Ovary (tissue), 9 donors: ENCODE results near the gene AGXT2. TPM values are rescaled to one million over a fixed set of nuclear protein-coding genes. Genes with fewer than 3 reads are reported as not detected.

Experiments used
- DNase-seq, 5 donors: peaks; one replicate each; pipeline ENCODE4 v3.0.0-alpha.2; 2019 to 2020
- H3K27ac ChIP-seq, 2 donors: fragments of 200-600 bp; one replicate each; pipeline versions ENCODE4 v1.5.1 to v1.8.0; 2019 to 2022
- H3K27me3 ChIP-seq: fragments of 200-600 bp; one replicate; pipeline ENCODE4 v1.8.0; 2022
- H3K36me3 ChIP-seq: fragments of 200-600 bp; sonication (generic); one replicate; pipeline ENCODE4 v1.5.1; 2019
- H3K4me1 ChIP-seq: one replicate; pipeline ENCODE4 v1.8.1; 2013; ENCODE audit warnings: mild to moderate bottlenecking, moderate library complexity; ENCODE audit not compliant: insufficient read depth
- H3K4me3 ChIP-seq: fragments of 200-600 bp; sonication (generic); one replicate; pipeline ENCODE4 v1.5.1; 2017
- H3K9me3 ChIP-seq, 2 donors: fragments of 200-600 bp in 1 of 2; sonication (generic) in 1 of 2; one replicate each; pipeline versions ENCODE4 v1.5.1 to v1.8.1; 2013 to 2019; ENCODE audit warnings: mild to moderate bottlenecking in 1 of 2, moderate library complexity in 1 of 2
- EP300 ChIP-seq: sonication (generic); formaldehyde crosslinking; IDR thresholded peaks from one replicate; pipeline ENCODE4 v1.6.1; 2017; ENCODE audit warnings: antibody characterized with exemption
- POLR2A ChIP-seq: fragments of 450-650 bp; IDR thresholded peaks from one replicate; pipeline ENCODE4 v1.6.1; 2017; ENCODE audit warnings: antibody characterized with exemption, mild to moderate bottlenecking, moderate library complexity
- WGBS, 3 donors: extraction: QIAGEN DNeasy Blood & Tissue Kit in 1 of 3; methylation state at CpG; one replicate each; pipeline versions ENCODE4 v1.1.5 to v1.1.7; 2013 to 2017; 5-methylcytosine and 5-hydroxymethylcytosine counted together
- intact Hi-C, 4 donors: fragments of 100-400 bp; cut with DNase I; formaldehyde crosslinking; loops; one replicate each; pipeline versions ENCODE4 v1.11.0 to v1.15.1; 2022 to 2023
- polyA plus RNA-seq, 2 donors: library from polyadenylated mRNA; stranded (reverse); fragments of 200-250 nt in 1 of 2; fragments of 350-450 nt in 1 of 2; fragmentation: Illumina TruSeq in 1 of 2; extraction: RNeasy Lipid Tissue Mini Kit (QIAGEN cat#74804) in 1 of 2; gene quantifications; one replicate each; pipeline ENCODE4 v1.2.3, GENCODE V29; 2013 to 2014
- total RNA-seq, 7 donors: library from RNA; depleted of rRNA in 2 of 7; stranded (reverse); fragments of >200 nt in 2 of 7; fragmentation: NEBNext Ultra II Directional in 3 of 7; extraction: Animal tissue kit (Norgen Biotek cat#: 25700) in 3 of 7; gene quantifications; one replicate each; pipeline versions ENCODE4 v1.1.0 to v1.2.4, GENCODE V29; 2016 to 2023
- TF ChIP-seq, protein P1 (sequence below), 3 donors: fragments of 450-650 bp in 2 of 3; fragments of 200-600 bp in 1 of 3; IDR thresholded peaks; one replicate each; pipeline versions ENCODE4 v1.5.1 to v1.8.0; 2016 to 2022; ENCODE audit warnings: antibody characterized with exemption in 3 of 3, mild to moderate bottlenecking in 1 of 3
- donor health status: DM: no; HTN: no; CAD: no; lungs with moderate emphysema.
- donor health status: DM: no; HTN: no; CAD: no.
- donor health status: Bipolar disorder and iron deficiency.
- donor health status: DM: yes; HTN: yes; CAD: no.
- donor health status: DM: no; HTN: no; CAD: no.
- donor health status: DM: yes; HTN: yes; CAD: no.

AGXT2 gene
- total and polyA plus RNA-seq, 9 donors, result 0.10 to 0.15 TPM; not detected in 7

DNA sequence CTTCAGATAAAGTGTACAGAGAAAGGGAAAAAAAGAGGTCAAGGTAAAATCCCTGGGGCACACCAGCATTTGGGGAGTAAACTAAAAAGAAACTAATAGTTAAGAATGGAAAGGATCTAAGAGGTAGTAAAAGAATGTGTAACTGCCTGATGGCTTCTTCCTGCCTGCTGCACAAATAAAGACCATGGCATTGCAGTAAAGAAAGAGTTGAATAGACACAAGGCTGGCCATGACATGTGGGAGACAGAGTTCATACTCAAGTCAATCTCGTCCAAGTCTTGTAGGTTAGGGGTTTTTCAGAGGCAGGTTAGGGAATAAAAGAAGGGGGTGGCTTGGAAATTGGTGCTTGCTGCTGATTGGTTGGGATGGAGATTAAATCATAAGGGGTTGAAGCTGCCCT lies 60.8 kb downstream of the AGXT2 start:
- DNase-seq, result no peak

DNA sequence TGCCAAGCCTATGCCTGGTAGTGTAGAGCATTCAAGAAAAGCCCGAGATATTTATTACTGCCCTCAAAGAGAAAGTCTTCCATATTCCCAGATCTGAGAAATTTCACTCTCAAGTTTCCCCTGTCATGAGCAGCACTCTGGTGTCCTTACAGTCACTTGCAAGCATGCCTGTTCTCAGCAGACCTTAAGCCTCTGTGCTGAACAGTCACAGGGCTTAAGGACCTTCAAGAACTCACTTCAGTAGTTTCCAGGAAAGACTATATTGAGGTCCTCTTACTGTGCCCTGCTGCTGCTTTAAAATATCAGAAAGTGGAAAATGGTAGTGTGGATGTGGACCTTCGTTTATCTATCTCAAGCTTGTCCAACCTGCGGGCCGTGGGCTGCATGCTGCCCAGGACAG lies 64.9 kb downstream of the AGXT2 start:
- intact Hi-C loops, result no loop called here
- DNase-seq, result no peak
- H3K27ac ChIP-seq, result no peak overlapping the region
- no peaks in the 10 kb centered on the region for H3K4me1 ChIP-seq
- 82 to 92% (median 89%) methylated on average over 4 of the region's 4 CpGs for WGBS, 3 donors
- no peaks in the 10 kb centered on the region for H3K27me3 ChIP-seq
- no peak overlapping the region for H3K4me3 ChIP-seq
- H3K9me3 ChIP-seq, result no peaks in the 10 kb centered on the region
- no peaks in the 10 kb centered on the region for H3K36me3 ChIP-seq
- no peak for TF ChIP-seq POLR2A
- TF ChIP-seq, protein P1, sequence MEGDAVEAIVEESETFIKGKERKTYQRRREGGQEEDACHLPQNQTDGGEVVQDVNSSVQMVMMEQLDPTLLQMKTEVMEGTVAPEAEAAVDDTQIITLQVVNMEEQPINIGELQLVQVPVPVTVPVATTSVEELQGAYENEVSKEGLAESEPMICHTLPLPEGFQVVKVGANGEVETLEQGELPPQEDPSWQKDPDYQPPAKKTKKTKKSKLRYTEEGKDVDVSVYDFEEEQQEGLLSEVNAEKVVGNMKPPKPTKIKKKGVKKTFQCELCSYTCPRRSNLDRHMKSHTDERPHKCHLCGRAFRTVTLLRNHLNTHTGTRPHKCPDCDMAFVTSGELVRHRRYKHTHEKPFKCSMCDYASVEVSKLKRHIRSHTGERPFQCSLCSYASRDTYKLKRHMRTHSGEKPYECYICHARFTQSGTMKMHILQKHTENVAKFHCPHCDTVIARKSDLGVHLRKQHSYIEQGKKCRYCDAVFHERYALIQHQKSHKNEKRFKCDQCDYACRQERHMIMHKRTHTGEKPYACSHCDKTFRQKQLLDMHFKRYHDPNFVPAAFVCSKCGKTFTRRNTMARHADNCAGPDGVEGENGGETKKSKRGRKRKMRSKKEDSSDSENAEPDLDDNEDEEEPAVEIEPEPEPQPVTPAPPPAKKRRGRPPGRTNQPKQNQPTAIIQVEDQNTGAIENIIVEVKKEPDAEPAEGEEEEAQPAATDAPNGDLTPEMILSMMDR (IDR thresholded peaks at IDR 0.05), result no peak
- TF ChIP-seq EP300, result no peak

More for the DNA sequence above, 60.8 kb downstream of the AGXT2 start:
- Histone ChIP-seq H3K27ac (no peak overlapping the region), H3K9me3 (no peaks in the 10 kb centered on the region), H3K36me3 (no peaks in the 10 kb centered on the region), H3K27me3 (no peaks in the 10 kb centered on the region), H3K4me1 (no peaks in the 10 kb centered on the region), H3K4me3 (no peak overlapping the region)
- TF ChIP-seq, protein P1 (IDR thresholded peaks at IDR 0.05), result no peak
- no peak for TF ChIP-seq POLR2A
- TF ChIP-seq EP300, result no peak
- intact Hi-C loops, result no loop called here
- 88 to 91% (median 88%) methylated on average over 1 of the region's 1 CpG for WGBS, 3 donors

DNA sequence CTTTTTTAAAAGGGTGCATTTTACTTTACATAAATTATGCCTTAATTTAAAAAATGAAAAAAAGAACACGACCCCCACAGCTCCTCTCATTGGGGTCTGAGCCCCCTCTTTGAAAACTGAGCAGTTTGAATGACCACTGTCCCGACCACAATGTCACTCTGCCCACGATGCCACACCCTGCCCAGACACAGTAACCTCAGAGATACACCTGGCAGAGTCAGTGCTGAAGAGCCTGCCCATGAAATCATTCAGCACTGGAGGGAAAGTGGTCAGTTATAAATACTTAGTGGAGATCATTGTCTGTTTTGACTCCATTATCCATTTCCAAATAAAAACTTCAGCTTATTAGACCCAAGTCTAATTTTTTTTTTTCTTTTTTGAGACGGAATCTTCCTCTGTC lies 69.1 kb downstream of the AGXT2 start:
- Histone ChIP-seq H3K4me3 (no peak overlapping the region), H3K4me1 (no peaks in the 10 kb centered on the region), H3K27me3 (no peaks in the 10 kb centered on the region), H3K36me3 (no peaks in the 10 kb centered on the region), H3K27ac (no peak overlapping the region), H3K9me3 (no peaks in the 10 kb centered on the region)
- TF ChIP-seq, protein P1 (IDR thresholded peaks at IDR 0.05), result no peak
- TF ChIP-seq POLR2A (no peak), EP300 (no peak)
- intact Hi-C loops, result no loop called here
- WGBS, 3 donors, result 53 to 70% (median 69%) methylated on average over 4 of the region's 4 CpGs
- no peak for DNase-seq

DNA sequence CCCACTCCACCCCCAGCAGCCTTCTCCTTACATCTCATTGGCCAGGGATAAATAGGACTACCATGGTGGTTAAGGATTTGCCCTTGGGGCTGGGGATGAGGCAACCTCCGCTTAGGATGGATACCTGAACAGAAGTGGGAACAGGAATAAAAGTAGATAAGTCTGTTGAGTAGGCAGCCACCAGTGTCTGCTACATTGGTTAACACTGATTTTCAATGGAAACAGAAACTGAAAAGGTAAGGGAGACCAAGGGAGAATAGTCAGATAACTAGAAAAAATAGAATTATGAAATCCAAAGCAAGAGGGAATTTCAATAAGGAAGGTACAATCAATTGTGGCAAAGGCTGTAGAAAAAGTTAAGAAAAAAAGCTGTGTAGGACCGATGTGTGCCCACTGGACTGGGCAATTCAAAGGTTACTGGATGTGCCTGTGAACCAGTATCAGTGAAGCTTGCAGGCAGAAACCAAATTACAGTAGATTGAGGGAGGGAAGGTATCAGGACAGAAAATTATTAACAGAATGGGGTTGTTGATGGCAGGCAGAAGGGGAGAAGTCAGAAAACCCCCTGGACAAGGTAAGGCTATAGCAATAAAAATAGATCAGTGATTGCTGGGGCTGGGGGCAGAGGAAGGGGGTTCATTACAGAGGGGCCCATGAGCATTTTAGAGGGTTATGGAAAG lies 69.7 kb downstream of the AGXT2 start:
- Histone ChIP-seq H3K4me3 (no peak overlapping the region), H3K27me3 (no peaks in the 10 kb centered on the region), H3K36me3 (no peaks in the 10 kb centered on the region), H3K9me3 (no peaks in the 10 kb centered on the region), H3K27ac (no peak overlapping the region), H3K4me1 (no peaks in the 10 kb centered on the region)
- intact Hi-C loops, result no loop called here
- DNase-seq, result no peak
- no peak for TF ChIP-seq POLR2A
- TF ChIP-seq, protein P1 (IDR thresholded peaks at IDR 0.05), result no peak
- WGBS, 3 donors, result 45 to 77% (median 48%) methylated on average over 2 of the region's 2 CpGs
